Natural killer cell (primary cell): ENCODE results near the gene PLD2. TPM values are rescaled to one million over a fixed set of nuclear protein-coding genes. Genes with fewer than 3 reads are reported as not detected.

Experiments used
- ATAC-seq, 3 donors: fragments of 150-1000 bp in 2 of 3; fragments of 200-7000 bp in 1 of 3; cut with Tn5 transposase; 1 replicate in 1 of 3; 2 replicates in 2 of 3; pipeline ENCODE4 v1.10.0; 2021; ENCODE audit warnings: mild to moderate bottlenecking in 2 of 3, moderate library complexity in 2 of 3
- DNase-seq, 2 donors: peaks; one replicate each; pipeline versions ENCODE4 v3.0.0 to v3.0.0-alpha.2; 2013 to 2021; ENCODE audit warnings: mixed read lengths in 1 of 2
- H3K27ac ChIP-seq: one replicate; pipeline ENCODE4 v1.5.1; 2013; ENCODE audit warnings: mild to moderate bottlenecking, low read length
- H3K27me3 ChIP-seq: one replicate; pipeline ENCODE4 v1.6.1; 2013; ENCODE audit warnings: low read length; ENCODE audit not compliant: control insufficient read depth, insufficient read depth
- H3K36me3 ChIP-seq: one replicate; pipeline ENCODE4 v1.6.1; 2013; ENCODE audit warnings: low read length; ENCODE audit not compliant: control insufficient read depth, insufficient read depth
- H3K4me1 ChIP-seq: one replicate; pipeline ENCODE4 v1.6.1; 2013; ENCODE audit warnings: low read length; ENCODE audit not compliant: control insufficient read depth, insufficient read depth
- H3K4me3 ChIP-seq: one replicate; pipeline ENCODE4 v1.5.1; 2013; ENCODE audit warnings: low read length
- H3K9me3 ChIP-seq: one replicate; pipeline ENCODE4 v1.6.1; 2013; ENCODE audit warnings: low read length; ENCODE audit not compliant: control insufficient read depth, insufficient read depth
- H3K27ac Mint-ChIP-seq, 2 donors: one replicate each; pipeline ENCODE4 v1.8.0; 2022; ENCODE audit warnings: mild to moderate bottlenecking in 2 of 2, mixed read lengths in 2 of 2, moderate library complexity in 1 of 2
- H3K27me3 Mint-ChIP-seq, 2 donors: one replicate each; pipeline ENCODE4 v1.8.0; 2022; ENCODE audit warnings: low read depth in 2 of 2, mixed read lengths in 2 of 2
- H3K36me3 Mint-ChIP-seq: one replicate; pipeline ENCODE4 v1.8.0; 2022; ENCODE audit warnings: mixed read lengths
- H3K4me1 Mint-ChIP-seq, 2 donors: one replicate each; pipeline ENCODE4 v1.8.0; 2022; ENCODE audit warnings: mixed read lengths in 2 of 2
- H3K4me3 Mint-ChIP-seq: one replicate; pipeline ENCODE4 v1.8.0; 2022; ENCODE audit warnings: mild to moderate bottlenecking, moderate library complexity, mixed read lengths
- H3K9me3 Mint-ChIP-seq, 2 donors: one replicate each; pipeline ENCODE4 v1.8.0; 2022; ENCODE audit warnings: mixed read lengths in 2 of 2
- WGBS: methylation state at CpG from one replicate; pipeline ENCODE4 v1.1.7; 2013; ENCODE audit warnings: missing lambda C conversion rate; ENCODE audit not compliant: insufficient coverage; 5-methylcytosine and 5-hydroxymethylcytosine counted together
- intact Hi-C: fragments of 100-400 bp; cut with micrococcal nuclease; formaldehyde crosslinking; loops from one replicate; pipeline ENCODE4 v1.14.2; 2022
- total RNA-seq, 4 donors: library from RNA; stranded (reverse); fragments of 120-200 nt in 1 of 4; gene quantifications; one replicate each; pipeline versions ENCODE4 v1.2.3 to v1.2.4, GENCODE V29; 2013 to 2022
- TF ChIP-seq, protein P1 (sequence below): fragments of 200-600 bp; IDR thresholded peaks from one replicate; pipeline ENCODE4 v1.8.0; 2022; ENCODE audit warnings: antibody characterized with exemption

PLD2 gene
- total RNA-seq, 3 donors from 2014 or later (not counting 1 experiment from before 2014, with no cell fraction given), result 20.8 to 22.7 (median 21.3) TPM

DNA sequence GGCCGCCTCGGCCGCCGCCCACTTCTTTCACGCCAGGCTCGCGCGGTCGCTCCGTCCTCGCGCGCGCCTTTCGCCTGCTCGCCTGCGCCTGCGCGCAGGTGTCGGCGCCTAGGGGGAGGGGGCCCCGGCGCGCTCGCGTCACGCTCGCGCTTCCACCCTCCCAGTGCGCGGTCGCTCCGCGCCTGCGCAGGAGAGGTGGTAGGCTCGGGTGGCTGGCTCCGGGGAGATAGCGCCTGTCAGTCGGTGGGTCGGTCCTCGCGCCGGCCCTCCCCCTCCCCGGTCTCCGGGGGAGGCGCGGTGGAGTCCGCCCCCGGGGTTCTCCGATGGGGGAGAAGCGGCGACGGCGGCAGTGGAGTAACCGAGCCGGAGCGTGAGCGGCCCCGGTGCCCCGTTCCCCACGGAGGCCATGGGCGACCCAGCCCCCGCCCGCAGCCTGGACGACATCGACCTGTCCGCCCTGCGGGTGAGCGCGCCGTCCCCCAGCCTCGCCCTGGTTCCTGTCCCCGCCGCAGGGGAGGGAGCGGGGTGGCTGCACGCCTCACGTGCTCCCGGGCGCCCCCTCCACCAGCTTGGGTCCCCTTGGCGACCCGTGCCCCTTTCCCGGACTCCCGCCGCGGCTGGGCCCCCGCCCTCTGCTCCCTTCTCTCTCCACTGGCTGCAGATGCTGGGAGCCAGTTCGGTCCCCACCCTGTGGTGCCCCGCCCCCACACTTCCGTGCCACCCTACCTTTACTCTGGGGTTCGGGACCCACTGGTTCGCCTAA, 26.4 kb downstream of the PLD2 start, which contains the start of gene MINK1:
TSS of gene MINK1 (plus strand) at position 163 of the 763 bp plus-strand sequence. CDS start at position 407, 244 bp downstream.
- TF ChIP-seq, protein P1, sequence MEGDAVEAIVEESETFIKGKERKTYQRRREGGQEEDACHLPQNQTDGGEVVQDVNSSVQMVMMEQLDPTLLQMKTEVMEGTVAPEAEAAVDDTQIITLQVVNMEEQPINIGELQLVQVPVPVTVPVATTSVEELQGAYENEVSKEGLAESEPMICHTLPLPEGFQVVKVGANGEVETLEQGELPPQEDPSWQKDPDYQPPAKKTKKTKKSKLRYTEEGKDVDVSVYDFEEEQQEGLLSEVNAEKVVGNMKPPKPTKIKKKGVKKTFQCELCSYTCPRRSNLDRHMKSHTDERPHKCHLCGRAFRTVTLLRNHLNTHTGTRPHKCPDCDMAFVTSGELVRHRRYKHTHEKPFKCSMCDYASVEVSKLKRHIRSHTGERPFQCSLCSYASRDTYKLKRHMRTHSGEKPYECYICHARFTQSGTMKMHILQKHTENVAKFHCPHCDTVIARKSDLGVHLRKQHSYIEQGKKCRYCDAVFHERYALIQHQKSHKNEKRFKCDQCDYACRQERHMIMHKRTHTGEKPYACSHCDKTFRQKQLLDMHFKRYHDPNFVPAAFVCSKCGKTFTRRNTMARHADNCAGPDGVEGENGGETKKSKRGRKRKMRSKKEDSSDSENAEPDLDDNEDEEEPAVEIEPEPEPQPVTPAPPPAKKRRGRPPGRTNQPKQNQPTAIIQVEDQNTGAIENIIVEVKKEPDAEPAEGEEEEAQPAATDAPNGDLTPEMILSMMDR, result no peak
- peak within 1 kb of the TSS; percentile 90 for H3K4me3 Mint-ChIP-seq
- H3K9me3 ChIP-seq, result no peaks in the 10 kb centered on the region
- H3K27ac Mint-ChIP-seq, result peak within 1 kb of the TSS; percentile 81 to 87
- H3K4me1 Mint-ChIP-seq, result peaks cover 29 to 35% of the 10 kb centered on the region in 2 donors
- no peaks in the 10 kb centered on the region for H3K36me3 Mint-ChIP-seq
- WGBS, result under 1% methylated on average over 91 of the region's 91 CpGs
- H3K27me3 ChIP-seq, result no peaks in the 10 kb centered on the region
- intact Hi-C loops, result no loop called here
- H3K36me3 ChIP-seq, result no peaks in the 10 kb centered on the region
- ATAC-seq (peak; percentile 94 to 97 (median 94)), DNase-seq (peak; percentile 85 to 98)
- H3K9me3 Mint-ChIP-seq, result no peaks in the 10 kb centered on the region
- peak within 1 kb of the TSS; percentile 54 for H3K4me3 ChIP-seq
- peaks cover 3 to 7% of the 10 kb centered on the region in 2 donors for H3K27me3 Mint-ChIP-seq
- peak within 1 kb of the TSS; percentile 72 for H3K27ac ChIP-seq
- H3K4me1 ChIP-seq, result peaks cover 33% of the 10 kb centered on the region

DNA sequence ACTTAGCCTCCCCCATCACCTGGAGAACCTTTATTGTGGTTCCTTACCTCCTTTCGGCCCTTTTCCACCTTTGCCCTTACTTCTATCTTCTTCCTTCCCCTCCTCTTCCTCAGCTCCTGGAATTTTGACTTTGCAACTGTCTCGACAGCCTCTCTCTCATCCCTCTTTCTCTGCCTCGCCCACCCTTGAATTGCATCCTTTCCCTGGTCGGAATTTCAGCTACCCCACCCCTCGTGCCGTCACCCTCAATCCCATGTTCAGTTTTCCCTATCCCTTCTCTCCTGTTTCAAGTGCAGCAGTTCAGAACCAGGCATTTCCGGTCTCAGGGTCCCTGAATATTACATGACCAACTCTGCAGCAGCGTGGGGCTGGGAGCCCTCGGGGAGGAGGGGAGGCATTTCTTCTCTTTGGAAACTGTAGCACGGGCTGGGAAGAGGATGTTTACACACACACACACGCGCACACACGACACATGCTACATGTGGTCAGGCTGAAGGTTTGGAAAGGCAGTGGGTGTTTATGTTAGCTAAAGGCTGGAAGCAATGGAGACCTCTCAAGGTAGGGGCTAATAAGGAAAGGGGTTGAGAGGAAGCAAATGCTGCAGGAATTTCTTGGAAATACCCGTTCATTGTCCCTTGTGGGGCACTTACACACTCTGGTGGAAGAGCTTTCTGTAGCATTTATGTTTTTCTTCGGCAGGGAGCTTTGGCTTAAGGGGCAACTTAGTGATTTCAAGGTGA, 27.2 kb downstream of the PLD2 start:
- intact Hi-C loops, result no loop called here
- peaks cover 30 to 35% of the 10 kb centered on the region in 2 donors for H3K4me1 Mint-ChIP-seq
- TF ChIP-seq, protein P1, result no peak
- no peaks in the 10 kb centered on the region for H3K9me3 Mint-ChIP-seq
- H3K36me3 Mint-ChIP-seq, result no peaks in the 10 kb centered on the region
- WGBS, result 24% methylated on average over 12 of the region's 15 CpGs
- Histone ChIP-seq H3K27ac (peak overlapping the region; percentile 62), H3K9me3 (no peaks in the 10 kb centered on the region), H3K4me1 (peaks cover 33% of the 10 kb centered on the region), H3K4me3 (peak overlapping the region; percentile 54), H3K36me3 (no peaks in the 10 kb centered on the region), H3K27me3 (no peaks in the 10 kb centered on the region)
- peak in 1 of 2 donors; percentile 41 for DNase-seq
- no peak for ATAC-seq
- H3K27ac Mint-ChIP-seq, result peak overlapping the region; percentile 81 to 87
- H3K27me3 Mint-ChIP-seq, result no peaks in the 10 kb centered on the region
- peak overlapping the region; percentile 90 for H3K4me3 Mint-ChIP-seq

DNA sequence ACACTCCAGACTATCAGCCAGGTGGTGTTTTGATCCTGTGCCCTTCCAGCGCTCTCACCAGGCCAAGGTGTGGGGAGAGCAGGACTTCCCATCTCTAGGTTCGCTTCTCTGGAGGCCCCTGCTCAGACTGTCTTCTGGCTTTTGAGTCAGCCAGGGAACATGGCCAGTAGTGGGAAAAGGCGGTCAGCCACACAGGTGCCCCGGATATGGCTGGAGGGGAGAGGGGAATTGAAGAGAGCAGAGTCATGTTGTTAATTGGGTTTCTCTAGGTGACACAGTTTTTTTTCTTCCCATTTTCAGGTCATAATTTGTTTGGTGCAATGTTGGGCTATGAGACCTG, 27.7 kb downstream of the PLD2 start:
- no peak overlapping the region for H3K4me3 ChIP-seq

More for the DNA sequence above, 27.7 kb downstream of the PLD2 start:
- H3K9me3 Mint-ChIP-seq, result no peaks in the 10 kb centered on the region
- intact Hi-C loops, result loop anchor here (5.0 kb wide), 1 partner anchor 37 kb away; the partner anchor contains the start of gene PSMB6
- H3K27me3 ChIP-seq, result no peaks in the 10 kb centered on the region
- TF ChIP-seq, protein P1, result no peak
- H3K9me3 ChIP-seq, result no peaks in the 10 kb centered on the region
- 95% methylated on average over 4 of the region's 4 CpGs for WGBS
- ATAC-seq (no peak), DNase-seq (no peak)
- H3K27ac Mint-ChIP-seq, result peak overlapping the region; percentile 81 to 87
- H3K4me1 ChIP-seq, result peaks cover 33% of the 10 kb centered on the region
- H3K36me3 ChIP-seq, result no peaks in the 10 kb centered on the region
- peaks cover 35 to 41% of the 10 kb centered on the region in 2 donors for H3K4me1 Mint-ChIP-seq
- no peaks in the 10 kb centered on the region for H3K27me3 Mint-ChIP-seq
- H3K36me3 Mint-ChIP-seq, result no peaks in the 10 kb centered on the region
- peak overlapping the region; percentile 90 for H3K4me3 Mint-ChIP-seq
- H3K27ac ChIP-seq, result no peak overlapping the region
